ENCODE results near the gene ANGPTL4. TPM values are rescaled to one million over a fixed set of nuclear protein-coding genes. Genes with fewer than 3 reads are reported as not detected.
A peak's percentile ranks its signal among the peaks of the same experiment; 100 is the strongest.

Gene ANGPTL4
- polyA plus RNA-seq, 2 of the 4 experiments (the other 2 are of a cell fraction), result 12.3 to 30.8 TPM

DNA sequence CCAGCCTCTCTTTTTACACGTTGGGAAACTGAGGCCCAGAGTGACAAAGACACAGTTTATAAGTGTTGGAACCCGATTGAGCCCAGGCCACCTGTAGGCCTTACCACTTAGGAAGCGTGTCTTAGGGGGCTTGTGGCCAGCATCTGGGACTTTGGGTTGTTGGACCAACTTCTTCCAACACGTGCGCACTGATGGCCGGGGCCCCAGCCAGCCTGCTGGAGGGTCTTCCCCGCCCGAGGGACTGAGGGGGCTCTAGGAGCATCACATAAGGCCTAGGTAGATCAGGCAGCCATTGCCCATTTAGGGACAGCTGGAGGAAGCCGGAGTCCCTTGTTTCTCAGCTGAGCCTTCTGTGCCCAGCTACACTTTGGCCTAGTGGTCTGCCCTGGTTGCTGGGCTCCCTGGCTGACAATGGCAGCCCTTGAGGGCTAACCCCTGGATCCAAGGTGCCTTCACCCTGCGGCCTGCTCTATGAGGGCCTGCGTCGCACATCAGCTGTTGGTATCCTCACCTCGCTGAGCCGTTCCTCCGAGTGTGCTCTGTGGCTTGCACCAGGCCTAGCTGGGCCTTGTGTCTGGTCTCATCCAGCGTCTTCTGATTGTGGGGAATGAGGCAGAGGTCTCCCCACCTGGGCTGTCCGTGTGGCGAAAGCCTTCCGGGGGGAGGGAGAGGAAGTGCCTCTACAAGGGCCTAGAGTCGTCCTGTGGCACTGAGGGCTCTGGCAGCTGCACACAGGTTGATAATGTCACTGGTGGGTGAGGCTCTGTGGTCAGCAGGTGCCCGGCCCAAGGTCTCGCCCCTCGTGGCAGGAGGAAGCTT, 27.5 kb downstream of the ANGPTL4 start:
- ChIA-PET POLR2A (interaction anchor here (0.6 to 1.6 kb wide), 8 partner anchors 22 to 123 kb away, joined by 3 to 9 read pairs (median 5); partner anchors contain the start of genes ANGPTL4, HNRNPM, MARCHF2 and ZNF414), CTCF (interaction anchor here (2.2 to 8.0 kb wide), 2 partner anchors 13 to 38 kb away, joined by 6 to 71 read pairs; no protein-coding TSS in a partner anchor)
- Histone ChIP-seq H3K4me1 (peaks cover 68% of the 10 kb centered on the region), H3K4me3 (peak overlapping the region; percentile 19; the same call in 2 of the 3 replicates), H3K4me2 (peak overlapping the region; percentile 66), H3K27ac (peak overlapping the region in 1 of 2 experiments; percentile 100; a peak in 2 of 6 replicates), H3K9me3 (no peaks in the 10 kb centered on the region)
- no peak for DNase-seq (ENCODE audit: low read depth in 1 of 2, low spot score in 1 of 2)
- 81% methylated on average over 15 of the region's 23 CpGs for WGBS (ENCODE audit: missing lambda C conversion rate)
- ATAC-seq, result no peak
- TF ChIP-seq FOSL2 (IDR thresholded peaks at IDR 0.05) (no peak), FOSL2 (CRISPR knock-in tag; IDR thresholded peaks at IDR 0.05) (no peak), TP53 (CRISPR knock-in tag; IDR thresholded peaks at IDR 0.05) (no peak), HOXB5 (CRISPR knock-in tag; IDR thresholded peaks at IDR 0.05) (no peak), ESRRA (IDR thresholded peaks at IDR 0.05; ENCODE audit: borderline replicate concordance, low read length) (no peak), CHD4 (IDR thresholded peaks at IDR 0.05; ENCODE audit: borderline replicate concordance) (no peak), NR3C1 (IDR thresholded peaks at IDR 0.05) (no peak), CEBPB (IDR thresholded peaks at IDR 0.05) (no peak), ZFP36 (IDR thresholded peaks at IDR 0.05; ENCODE audit: borderline replicate concordance, partially characterized antibody) (no peak), EHMT2 (IDR thresholded peaks at IDR 0.05; ENCODE audit: low read depth) (no peak), RAD21 (conservative IDR thresholded peaks at IDR 0.05 in 1 of 2, IDR thresholded peaks at IDR 0.05 in 1 of 2) (no peak), RFX5 (IDR thresholded peaks at IDR 0.05) (no peak)
- TF ChIP-seq, protein P1, sequence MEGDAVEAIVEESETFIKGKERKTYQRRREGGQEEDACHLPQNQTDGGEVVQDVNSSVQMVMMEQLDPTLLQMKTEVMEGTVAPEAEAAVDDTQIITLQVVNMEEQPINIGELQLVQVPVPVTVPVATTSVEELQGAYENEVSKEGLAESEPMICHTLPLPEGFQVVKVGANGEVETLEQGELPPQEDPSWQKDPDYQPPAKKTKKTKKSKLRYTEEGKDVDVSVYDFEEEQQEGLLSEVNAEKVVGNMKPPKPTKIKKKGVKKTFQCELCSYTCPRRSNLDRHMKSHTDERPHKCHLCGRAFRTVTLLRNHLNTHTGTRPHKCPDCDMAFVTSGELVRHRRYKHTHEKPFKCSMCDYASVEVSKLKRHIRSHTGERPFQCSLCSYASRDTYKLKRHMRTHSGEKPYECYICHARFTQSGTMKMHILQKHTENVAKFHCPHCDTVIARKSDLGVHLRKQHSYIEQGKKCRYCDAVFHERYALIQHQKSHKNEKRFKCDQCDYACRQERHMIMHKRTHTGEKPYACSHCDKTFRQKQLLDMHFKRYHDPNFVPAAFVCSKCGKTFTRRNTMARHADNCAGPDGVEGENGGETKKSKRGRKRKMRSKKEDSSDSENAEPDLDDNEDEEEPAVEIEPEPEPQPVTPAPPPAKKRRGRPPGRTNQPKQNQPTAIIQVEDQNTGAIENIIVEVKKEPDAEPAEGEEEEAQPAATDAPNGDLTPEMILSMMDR (IDR thresholded peaks at IDR 0.05), result no peak
- TF ChIP-seq, protein P2, sequence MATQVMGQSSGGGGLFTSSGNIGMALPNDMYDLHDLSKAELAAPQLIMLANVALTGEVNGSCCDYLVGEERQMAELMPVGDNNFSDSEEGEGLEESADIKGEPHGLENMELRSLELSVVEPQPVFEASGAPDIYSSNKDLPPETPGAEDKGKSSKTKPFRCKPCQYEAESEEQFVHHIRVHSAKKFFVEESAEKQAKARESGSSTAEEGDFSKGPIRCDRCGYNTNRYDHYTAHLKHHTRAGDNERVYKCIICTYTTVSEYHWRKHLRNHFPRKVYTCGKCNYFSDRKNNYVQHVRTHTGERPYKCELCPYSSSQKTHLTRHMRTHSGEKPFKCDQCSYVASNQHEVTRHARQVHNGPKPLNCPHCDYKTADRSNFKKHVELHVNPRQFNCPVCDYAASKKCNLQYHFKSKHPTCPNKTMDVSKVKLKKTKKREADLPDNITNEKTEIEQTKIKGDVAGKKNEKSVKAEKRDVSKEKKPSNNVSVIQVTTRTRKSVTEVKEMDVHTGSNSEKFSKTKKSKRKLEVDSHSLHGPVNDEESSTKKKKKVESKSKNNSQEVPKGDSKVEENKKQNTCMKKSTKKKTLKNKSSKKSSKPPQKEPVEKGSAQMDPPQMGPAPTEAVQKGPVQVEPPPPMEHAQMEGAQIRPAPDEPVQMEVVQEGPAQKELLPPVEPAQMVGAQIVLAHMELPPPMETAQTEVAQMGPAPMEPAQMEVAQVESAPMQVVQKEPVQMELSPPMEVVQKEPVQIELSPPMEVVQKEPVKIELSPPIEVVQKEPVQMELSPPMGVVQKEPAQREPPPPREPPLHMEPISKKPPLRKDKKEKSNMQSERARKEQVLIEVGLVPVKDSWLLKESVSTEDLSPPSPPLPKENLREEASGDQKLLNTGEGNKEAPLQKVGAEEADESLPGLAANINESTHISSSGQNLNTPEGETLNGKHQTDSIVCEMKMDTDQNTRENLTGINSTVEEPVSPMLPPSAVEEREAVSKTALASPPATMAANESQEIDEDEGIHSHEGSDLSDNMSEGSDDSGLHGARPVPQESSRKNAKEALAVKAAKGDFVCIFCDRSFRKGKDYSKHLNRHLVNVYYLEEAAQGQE (IDR thresholded peaks at IDR 0.05), result no peak
- TF ChIP-seq, protein P3, sequence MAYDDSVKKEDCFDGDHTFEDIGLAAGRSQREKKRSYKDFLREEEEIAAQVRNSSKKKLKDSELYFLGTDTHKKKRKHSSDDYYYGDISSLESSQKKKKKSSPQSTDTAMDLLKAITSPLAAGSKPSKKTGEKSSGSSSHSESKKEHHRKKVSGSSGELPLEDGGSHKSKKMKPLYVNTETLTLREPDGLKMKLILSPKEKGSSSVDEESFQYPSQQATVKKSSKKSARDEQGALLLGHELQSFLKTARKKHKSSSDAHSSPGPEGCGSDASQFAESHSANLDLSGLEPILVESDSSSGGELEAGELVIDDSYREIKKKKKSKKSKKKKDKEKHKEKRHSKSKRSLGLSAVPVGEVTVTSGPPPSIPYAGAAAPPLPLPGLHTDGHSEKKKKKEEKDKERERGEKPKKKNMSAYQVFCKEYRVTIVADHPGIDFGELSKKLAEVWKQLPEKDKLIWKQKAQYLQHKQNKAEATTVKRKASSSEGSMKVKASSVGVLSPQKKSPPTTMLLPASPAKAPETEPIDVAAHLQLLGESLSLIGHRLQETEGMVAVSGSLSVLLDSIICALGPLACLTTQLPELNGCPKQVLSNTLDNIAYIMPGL (CRISPR knock-in tag; IDR thresholded peaks at IDR 0.05; ENCODE audit: borderline replicate concordance), result no peak
- TF ChIP-seq, protein P4, sequence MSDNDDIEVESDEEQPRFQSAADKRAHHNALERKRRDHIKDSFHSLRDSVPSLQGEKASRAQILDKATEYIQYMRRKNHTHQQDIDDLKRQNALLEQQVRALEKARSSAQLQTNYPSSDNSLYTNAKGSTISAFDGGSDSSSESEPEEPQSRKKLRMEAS (IDR thresholded peaks at IDR 0.05), result no peak
- no peak for FAIRE-seq

Data from A549 (cell line).